ENCODE measurements around the gene KCNK17. TPM values are rescaled to one million over a fixed set of nuclear protein-coding genes. Genes with fewer than 3 reads are reported as not detected.

The KCNK17 gene
- total RNA-seq, 1 experiment from 2014 or later, result 1.2 TPM

DNA sequence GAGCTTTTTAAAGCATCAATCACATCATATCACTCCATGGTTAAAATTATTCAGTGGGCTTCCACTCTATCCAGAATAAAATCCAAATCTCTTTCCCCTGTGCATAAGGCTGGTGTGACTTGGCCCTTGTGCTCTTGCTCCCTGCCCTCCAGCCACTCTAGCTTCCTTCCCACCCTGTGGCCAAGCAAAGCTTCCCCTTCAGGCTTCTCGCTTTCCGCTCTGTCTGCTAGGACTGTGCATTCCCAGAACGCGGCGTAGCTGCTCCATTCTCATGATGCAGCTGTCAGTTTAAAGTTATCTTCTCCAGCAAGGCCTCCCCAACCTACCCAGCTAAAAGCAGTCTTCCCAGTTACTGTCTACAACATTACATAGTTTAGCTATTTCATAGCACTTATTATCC is 27.7 kb upstream of the KCNK17 start:
- Histone ChIP-seq H2AK5ac (ENCODE audit: insufficient read length, low read length) (no peak overlapping the region), H3K14ac (ENCODE audit: insufficient read depth, low read length) (no peak overlapping the region), H4K91ac (ENCODE audit: insufficient read length, low read depth, low read length) (no peak overlapping the region), H3K79me2 (ENCODE audit: insufficient read depth, low read length) (no peaks in the 10 kb centered on the region), H4K5ac (ENCODE audit: insufficient read length, low read depth, low read length) (no peak overlapping the region), H3K9ac (ENCODE audit: extremely low read depth, insufficient read length, low read length) (no peak overlapping the region), H3K79me1 (ENCODE audit: insufficient read depth, low read depth, low read length, poor library complexity, severe bottlenecking) (no peaks in the 10 kb centered on the region), H3K4me2 (ENCODE audit: insufficient read depth, insufficient read length, low read length) (no peak overlapping the region), H3K9me3 (ENCODE audit: control insufficient read depth, low read depth, low read length) (no peaks in the 10 kb centered on the region), H3K18ac (ENCODE audit: insufficient read length, low read depth, low read length) (no peak overlapping the region), H4K20me1 (ENCODE audit: control insufficient read depth, insufficient read depth, insufficient read length) (no peaks in the 10 kb centered on the region), H2BK5ac (ENCODE audit: insufficient read length, low read length) (no peak overlapping the region), H3K27me3 (ENCODE audit: insufficient read depth, low read length) (no peaks in the 10 kb centered on the region), H2BK12ac (ENCODE audit: insufficient read length, low read depth, low read length) (no peak overlapping the region), H3K4me1 (ENCODE audit: insufficient read depth, low read length) (no peaks in the 10 kb centered on the region; the same call in 1 of the 2 replicates), H2BK15ac (ENCODE audit: low read depth, low read length) (no peak overlapping the region), H3K23ac (ENCODE audit: insufficient read length, low read depth, low read length) (no peak overlapping the region), H3K23me2 (ENCODE audit: insufficient read length, low read depth, low read length, poor library complexity, severe bottlenecking) (no peaks in the 10 kb centered on the region), H3T11ph (ENCODE audit: low read length) (no peak overlapping the region), H3K4ac (ENCODE audit: low read depth, low read length) (no peak overlapping the region), H3K56ac (ENCODE audit: insufficient read length, low read depth, low read length) (no peak overlapping the region), H2AFZ (ENCODE audit: low read length) (no peak overlapping the region), H4K8ac (replicated peaks; ENCODE audit: insufficient read length, low read depth, low read length) (no peak overlapping the region), H2BK20ac (ENCODE audit: low read depth, low read length, poor library complexity, severe bottlenecking) (no peak overlapping the region), H2BK120ac (ENCODE audit: low read depth, low read length, poor library complexity, severe bottlenecking) (no peak overlapping the region), H3K27ac (ENCODE audit: insufficient read length, low read depth, low read length) (no peak overlapping the region)
- peaks cover 0 to 4% of the 10 kb centered on the region in 2 experiments; a peak in 3 of 5 replicates for H3K9me3 Mint-ChIP-seq
- no peak for DNase-seq
- TF ChIP-seq, protein P1, sequence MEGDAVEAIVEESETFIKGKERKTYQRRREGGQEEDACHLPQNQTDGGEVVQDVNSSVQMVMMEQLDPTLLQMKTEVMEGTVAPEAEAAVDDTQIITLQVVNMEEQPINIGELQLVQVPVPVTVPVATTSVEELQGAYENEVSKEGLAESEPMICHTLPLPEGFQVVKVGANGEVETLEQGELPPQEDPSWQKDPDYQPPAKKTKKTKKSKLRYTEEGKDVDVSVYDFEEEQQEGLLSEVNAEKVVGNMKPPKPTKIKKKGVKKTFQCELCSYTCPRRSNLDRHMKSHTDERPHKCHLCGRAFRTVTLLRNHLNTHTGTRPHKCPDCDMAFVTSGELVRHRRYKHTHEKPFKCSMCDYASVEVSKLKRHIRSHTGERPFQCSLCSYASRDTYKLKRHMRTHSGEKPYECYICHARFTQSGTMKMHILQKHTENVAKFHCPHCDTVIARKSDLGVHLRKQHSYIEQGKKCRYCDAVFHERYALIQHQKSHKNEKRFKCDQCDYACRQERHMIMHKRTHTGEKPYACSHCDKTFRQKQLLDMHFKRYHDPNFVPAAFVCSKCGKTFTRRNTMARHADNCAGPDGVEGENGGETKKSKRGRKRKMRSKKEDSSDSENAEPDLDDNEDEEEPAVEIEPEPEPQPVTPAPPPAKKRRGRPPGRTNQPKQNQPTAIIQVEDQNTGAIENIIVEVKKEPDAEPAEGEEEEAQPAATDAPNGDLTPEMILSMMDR (conservative IDR thresholded peaks at IDR 0.05), result no peak
- no peak overlapping the region for H3K4me3 Mint-ChIP-seq
- H3K4me1 Mint-ChIP-seq, result peaks cover 33 to 41% of the 10 kb centered on the region in 2 experiments
- H3K27me3 Mint-ChIP-seq (ENCODE audit: low read depth), result peaks cover 5% of the 10 kb centered on the region
- peaks cover 0 to 5% (median 0%) of the 10 kb centered on the region in 3 experiments; a peak in 2 of 7 replicates for H3K36me3 Mint-ChIP-seq (ENCODE audit: insufficient read depth in 1 of 3, low read depth in 3 of 3)
- H3K27ac Mint-ChIP-seq, result no peak overlapping the region
- WGBS (ENCODE audit: extremely low coverage, insufficient read length, low lambda C conversion rate), result no CpG with 5 or more reads among the region's 5 CpGs

Data from H9 (cell line).